Fibroblast of mammary gland (primary cell): Measurements from ENCODE around the gene LPP.

ENCODE experiments used
- DNase-seq: peaks from one replicate; pipeline ENCODE4 v3.0.0-alpha.2; 2010; ENCODE audit warnings: low read depth
- H3K4me3 ChIP-seq: 2 replicates; pipeline ENCODE4 v1.5.1; 2011; ENCODE audit warnings: low read depth, mild to moderate bottlenecking, low read length, moderate library complexity; ENCODE audit not compliant: control insufficient read depth
- TF ChIP-seq, protein P1 (sequence below): conservative IDR thresholded peaks from 2 replicates; pipeline ENCODE4 v1.5.1; 2011; ENCODE audit warnings: low read depth, low read length, inconsistent platforms; ENCODE audit not compliant: control insufficient read depth, insufficient read depth

The LPP gene

DNA sequence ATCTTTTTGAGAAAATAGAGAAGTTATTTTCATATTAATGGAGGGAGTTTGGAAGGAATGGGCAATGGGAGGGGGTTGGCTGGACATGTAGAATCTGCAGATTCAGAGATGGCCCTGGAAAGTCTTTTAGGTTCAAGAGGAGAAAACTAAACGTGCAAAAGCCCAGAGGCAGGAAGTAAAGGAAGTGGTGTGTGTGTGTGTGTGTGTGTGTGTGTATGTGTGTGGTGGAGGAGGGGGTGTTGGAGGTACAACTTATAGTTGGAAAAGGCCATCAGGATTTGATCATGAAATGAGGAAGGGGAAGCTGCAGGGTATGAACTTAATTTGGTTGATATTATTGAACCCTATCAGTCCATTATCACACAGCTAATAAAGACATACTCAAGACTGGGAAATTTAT, 5.6 kb upstream of the LPP start:
- TF ChIP-seq, protein P1, sequence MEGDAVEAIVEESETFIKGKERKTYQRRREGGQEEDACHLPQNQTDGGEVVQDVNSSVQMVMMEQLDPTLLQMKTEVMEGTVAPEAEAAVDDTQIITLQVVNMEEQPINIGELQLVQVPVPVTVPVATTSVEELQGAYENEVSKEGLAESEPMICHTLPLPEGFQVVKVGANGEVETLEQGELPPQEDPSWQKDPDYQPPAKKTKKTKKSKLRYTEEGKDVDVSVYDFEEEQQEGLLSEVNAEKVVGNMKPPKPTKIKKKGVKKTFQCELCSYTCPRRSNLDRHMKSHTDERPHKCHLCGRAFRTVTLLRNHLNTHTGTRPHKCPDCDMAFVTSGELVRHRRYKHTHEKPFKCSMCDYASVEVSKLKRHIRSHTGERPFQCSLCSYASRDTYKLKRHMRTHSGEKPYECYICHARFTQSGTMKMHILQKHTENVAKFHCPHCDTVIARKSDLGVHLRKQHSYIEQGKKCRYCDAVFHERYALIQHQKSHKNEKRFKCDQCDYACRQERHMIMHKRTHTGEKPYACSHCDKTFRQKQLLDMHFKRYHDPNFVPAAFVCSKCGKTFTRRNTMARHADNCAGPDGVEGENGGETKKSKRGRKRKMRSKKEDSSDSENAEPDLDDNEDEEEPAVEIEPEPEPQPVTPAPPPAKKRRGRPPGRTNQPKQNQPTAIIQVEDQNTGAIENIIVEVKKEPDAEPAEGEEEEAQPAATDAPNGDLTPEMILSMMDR = no peak

GRCh38 chr3:188149587-188149986, 4.4 kb upstream of the LPP start:
- TF ChIP-seq, protein P1 = no peak
- no peak overlapping the region for H3K4me3 ChIP-seq
- no peak for DNase-seq

More for the DNA sequence above, 5.6 kb upstream of the LPP start:
- DNase-seq = no peak
- H3K4me3 ChIP-seq = no peak overlapping the region

- TF ChIP-seq, protein P1 = no peak
- DNase-seq = no peak
- H3K4me3 ChIP-seq = no peak overlapping the region
Measured at GRCh38 chr3:188150982-188151381, 3.0 kb upstream of the LPP start.

DNA sequence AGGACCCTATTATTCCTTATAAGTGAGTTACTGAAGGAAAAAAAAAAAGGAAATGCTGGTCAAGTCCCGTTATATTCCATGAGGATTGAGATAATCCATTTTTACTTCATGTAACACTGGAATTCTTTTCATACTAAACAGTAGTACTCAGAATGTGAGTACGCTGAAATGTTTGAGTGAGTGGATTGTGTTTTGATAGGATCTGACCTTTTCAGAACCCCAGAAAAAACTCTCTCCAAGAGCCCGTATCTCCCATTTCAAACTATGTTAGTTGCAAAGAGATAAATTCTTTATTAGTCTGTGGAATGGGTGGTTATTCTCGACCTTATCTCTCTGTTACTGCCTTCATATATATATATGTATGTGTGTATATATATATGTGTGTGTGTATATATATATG, 2.5 kb upstream of the LPP start:
- H3K4me3 ChIP-seq = no peak overlapping the region
- DNase-seq = no peak
- TF ChIP-seq, protein P1 = no peak

DNA sequence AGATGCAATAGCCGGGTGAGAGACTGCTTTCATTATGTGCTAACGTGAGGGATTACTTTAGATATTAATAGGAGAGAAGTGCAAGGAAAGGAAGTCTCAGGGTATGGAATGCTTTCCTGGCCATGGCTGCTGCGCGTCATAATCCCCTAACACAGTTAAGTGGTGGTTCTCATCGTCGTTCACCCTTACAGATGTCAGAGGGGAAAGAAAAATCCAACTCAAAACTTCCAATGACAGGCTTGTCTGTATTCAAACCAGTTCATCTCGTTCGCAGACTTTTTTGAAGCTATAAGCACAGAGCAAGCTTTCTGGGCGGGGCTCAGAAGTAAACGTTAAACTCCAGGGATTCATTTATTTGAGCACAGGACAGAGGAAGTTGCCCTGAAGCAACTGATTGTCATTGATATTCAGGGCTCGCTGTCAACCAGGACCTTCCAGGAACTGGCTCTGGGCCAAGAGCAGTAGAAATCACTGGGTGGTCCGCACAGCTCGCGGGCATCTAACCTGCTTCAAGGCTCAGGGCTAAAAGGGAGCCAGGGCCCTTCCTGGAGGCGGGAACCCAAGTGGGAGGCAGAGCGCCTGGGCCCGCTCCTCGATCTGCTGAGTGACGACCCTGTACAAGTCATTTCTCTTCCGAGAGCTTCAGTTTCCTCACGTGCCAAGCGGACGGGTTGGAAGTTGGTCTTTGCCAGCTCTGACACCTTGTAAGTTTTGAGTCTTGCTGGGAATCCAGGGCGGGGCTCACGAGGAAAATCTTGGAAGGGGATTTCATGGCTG, 1.1 kb upstream of the LPP start:
- TF ChIP-seq, protein P1 = no peak
- DNase-seq = peak; percentile 69
- peak overlapping the region; percentile 81 for H3K4me3 ChIP-seq

DNA sequence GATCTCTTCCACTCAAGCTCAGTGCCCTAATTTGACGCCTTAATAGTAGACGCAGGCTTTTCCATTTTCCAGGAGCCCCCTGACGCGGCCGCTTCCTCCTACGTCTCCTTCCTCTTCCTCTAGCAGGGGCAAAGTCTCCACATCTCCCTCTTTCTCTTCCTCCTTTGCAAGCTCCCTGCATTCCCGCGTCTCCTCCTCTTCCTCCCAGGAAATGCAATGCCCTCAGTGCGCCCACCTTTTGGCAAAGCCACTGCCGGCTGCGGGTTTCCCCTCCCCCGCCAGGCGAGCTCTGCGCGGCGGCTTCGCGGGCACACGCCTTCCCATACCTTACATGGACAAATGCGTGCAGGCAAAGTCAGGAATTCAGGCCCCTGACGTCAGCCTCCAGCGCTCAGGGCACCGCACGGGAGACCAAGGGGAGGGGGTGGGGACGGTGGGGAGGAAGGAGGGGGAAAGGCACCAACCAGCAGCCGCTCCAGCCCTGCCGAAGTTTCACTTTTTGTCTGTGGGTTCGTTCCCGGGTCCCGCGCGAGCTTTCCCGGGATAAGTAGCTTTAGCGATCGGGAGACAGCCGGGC, 432 bp upstream of the LPP start:
- H3K4me3 ChIP-seq = peak overlapping the region; percentile 81
- DNase-seq = peak; percentile 90
- TF ChIP-seq, protein P1 = no peak
